HG03378 (cell line): ENCODE data around the gene BRD4.
"Not testable (repeated sequence)": the region's sequence is repeated elsewhere in the genome, so short reads cannot be mapped to it uniquely, and the experiment has no call there.

Source experiments
- ATAC-seq: cut with Tn5 transposase; IDR thresholded peaks from one replicate; pipeline ENCODE4 v1.9.1; 2021; ENCODE audit warnings: mild to moderate bottlenecking, moderate library complexity; ENCODE audit not compliant: unreplicated experiment

Gene BRD4

GRCh38 chr19:15363048-15363447 lies 30.7 kb upstream of the BRD4 start:
- ATAC-seq = not testable (repeated sequence)

DNA sequence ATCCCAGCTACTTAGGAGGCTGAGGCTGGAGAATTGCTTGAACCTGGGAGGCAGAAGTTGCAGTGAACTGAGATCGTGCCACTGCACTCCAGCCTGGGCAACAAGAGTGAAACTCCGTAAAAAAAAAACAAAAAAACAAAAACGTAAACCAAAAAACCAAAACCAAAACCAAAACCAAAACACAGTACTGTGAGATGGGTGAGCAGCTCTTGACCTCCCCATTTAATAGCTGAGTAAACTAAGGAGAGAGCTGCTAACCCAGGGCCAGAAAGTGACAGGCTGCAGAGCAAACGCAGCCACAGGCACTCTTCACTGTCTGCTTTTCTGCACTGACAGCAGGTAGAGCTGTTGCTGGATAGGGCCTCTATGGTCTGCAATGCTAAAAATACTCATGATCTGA lies 27.7 kb upstream of the BRD4 start:
- not testable (repeated sequence) for ATAC-seq

DNA sequence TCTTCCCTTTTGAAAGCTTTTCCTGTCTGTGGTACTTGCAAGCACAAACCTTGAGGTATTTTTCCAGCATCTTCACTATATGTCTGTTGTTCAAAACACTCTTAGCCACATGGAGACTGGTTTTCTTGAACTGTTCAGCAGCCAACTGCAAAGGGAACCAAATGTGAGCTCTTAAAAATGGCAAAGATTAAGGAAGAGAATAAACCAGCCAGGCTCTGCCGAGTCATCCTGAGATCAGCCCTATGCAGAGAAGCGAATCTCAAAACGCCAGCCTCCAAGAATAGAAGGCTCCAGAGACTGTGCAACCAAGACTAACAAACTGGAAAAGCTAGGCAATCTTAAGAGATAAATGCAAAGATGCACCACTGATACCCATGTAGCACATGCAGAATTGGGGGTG lies 26.6 kb upstream of the BRD4 start:
- ATAC-seq = no peak

DNA sequence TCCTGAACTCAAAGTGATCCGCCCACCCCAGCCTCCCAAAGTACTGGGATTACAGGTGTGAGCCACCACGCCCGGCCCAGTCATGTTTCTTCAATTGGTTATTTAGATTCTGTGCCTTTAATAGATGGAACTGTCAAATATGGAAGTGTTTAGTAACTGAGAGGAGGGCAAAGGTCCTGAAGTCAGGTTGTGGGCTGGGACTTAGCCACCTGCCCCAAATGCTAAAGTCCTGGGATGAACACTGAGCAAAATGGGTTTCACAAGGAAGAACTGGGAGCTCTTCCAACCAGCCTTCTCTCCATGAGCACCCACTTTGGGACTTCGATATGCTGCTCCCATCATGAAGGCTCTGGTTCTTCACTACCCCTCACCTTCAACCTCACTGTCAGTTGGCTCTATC lies 25.6 kb upstream of the BRD4 start:
- ATAC-seq = no peak

DNA sequence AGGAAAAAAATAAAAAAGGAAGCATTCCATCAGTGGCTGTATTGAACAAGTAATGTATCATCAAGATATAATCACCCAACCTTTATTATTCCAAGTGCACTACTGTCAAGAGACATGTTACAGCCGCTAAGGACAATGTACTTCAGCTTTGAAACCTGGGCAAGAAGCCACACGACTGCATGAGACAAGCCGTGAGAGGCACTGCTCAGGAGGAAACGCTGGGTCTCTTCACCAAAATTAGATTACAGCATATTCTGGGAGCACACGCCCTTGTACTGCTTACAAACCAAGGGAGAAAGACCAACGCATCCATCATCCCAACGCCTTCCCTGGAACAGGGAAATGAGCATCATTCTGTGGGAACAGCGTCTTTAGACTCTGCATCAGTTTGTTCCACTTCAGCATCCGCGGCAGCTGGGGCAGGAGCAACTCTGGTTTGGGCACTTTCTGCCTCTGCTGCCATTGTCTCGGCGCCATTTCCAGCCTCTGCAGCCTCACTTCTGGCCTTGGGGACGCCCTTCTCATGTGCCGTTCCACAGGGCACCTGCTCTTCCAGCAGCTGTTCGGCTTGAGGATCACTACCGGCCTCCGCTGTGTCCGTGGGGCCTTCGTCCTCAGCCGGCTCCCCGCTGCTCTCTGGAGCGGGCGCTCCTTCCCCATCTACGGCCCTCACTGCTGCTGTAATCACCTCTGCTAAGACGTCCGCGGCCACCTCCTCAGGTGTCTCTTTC lies 22.4 kb upstream of the BRD4 start:
- ATAC-seq = no peak

DNA sequence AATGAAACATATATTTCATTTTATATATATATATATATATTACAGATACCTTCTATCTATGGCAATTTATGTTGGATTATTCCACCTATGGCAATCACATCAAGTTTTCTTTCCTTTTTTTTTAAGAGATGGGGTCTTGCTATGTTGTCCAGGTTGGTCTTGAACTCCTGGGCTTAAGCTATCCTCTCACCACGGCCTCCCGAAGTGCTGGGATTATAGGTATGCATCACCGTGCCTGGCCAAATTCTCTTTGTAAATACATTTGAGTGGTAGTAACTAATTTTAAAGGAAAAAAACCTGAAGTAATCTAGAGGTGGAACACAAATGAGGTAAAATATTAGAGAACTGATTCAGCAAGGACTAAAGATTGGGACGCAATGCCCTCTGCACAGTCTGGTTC lies 21.6 kb upstream of the BRD4 start:
- ATAC-seq = no peak

- not testable (repeated sequence) for ATAC-seq
Measured at GRCh38 chr19:15352535-15352934, 20.2 kb upstream of the BRD4 start.

DNA sequence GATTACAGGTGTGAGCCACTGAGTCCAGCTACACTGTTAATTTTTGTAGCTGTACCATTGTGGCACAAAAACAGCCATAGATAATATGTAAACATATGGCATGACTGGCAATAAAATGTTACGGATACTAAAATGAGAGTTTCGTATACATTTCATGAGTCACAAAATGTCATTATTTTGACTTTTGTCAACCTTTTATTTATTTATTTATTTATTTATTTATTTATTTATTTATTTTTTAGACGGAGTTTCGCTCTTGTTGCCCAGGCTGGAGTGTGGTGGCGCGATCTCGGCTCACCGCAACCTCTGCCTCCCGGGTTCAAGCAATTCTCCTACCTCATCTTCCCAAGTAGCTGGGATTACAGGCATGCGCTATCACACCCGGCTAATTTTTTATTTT lies 9.0 kb upstream of the BRD4 start:
- not testable (repeated sequence) for ATAC-seq

DNA sequence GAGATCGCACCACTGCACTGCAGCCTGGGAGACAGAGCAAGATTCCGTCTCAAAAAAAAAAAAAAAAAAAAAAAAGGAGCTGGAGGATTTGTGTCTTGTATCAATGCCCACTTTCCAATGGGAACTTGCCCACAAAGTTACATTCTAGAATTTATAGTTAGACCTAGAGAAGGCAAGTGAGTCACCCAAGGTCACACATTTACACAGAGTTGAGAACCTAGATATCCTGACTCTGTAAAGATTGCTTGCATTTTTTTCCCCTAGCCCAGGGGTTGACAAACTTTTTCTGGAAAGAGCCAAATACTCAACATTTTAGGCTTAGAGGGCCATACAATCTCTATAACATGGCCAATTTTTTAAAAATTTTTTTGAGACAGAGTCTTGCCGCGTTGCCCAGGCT lies 7.7 kb upstream of the BRD4 start:
- ATAC-seq = no peak

DNA sequence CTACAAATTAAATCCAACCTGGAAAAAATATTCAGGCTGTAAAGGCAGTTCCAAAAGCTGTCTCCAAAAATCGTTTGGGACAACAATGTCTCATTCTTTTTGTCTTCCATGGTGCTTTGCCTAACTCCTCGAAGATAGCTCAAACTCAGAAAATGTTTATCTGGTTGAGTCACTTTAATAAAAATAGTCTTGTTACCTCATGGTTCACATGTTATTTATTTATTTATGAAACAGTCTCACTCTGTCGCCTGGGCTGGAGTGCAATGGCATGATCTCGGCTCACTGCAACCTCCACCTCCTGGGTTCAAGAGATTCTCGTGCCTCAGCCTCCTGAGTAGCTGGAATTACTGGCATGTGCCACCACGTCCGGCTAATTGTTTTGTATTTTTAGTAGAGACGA lies 4.9 kb upstream of the BRD4 start:
- ATAC-seq = no peak

GRCh38 chr19:15335992-15336391 lies 3.7 kb upstream of the BRD4 start:
- not testable (repeated sequence) for ATAC-seq

DNA sequence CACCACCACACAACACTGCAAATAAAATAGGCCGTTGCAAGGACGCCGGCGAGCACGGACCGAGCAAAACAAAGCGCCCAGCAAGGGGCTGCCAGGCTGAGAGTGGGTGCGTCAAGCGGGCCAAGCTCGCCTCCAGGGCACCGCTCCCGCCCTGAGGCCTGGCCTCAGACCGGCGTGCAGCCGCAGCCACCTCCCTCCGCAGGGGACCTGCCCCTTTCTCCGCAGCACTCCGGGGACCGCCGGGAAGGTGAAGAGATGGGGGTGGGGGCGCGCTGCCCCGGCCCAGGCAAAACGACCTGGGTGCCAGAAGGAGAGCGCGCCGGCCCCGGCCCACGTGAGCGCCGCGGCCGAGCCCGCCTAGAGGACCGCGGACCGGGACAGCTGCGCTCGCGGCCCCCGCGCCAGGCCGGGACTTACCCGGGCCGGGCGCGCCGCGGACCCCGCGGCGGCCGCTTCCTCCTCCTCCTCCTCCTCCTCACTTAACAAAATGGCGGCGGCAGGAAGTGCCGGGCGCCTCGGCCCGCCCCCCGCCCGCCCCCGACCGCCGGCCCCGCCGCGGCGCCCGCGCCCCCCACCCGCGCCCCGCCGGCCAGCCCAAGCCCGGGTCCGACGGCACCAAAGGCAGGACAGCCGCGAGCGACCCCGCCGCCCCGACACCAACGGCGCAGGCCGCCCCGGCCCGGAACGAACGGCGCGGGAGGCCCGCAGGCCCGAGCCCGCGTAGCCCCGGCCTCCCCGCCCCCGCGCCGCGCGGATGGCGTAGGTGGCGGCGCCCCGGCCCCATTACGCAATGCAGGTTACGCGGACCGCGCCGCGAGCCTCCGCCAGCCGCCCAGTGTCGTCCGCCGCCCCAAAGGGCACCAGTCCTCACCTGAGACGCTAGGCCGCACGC lies 674 bp downstream of the BRD4 start:
- no peak for ATAC-seq

GRCh38 chr19:15330801-15331418 lies 1.4 kb downstream of the BRD4 start:
- ATAC-seq = no peak

DNA sequence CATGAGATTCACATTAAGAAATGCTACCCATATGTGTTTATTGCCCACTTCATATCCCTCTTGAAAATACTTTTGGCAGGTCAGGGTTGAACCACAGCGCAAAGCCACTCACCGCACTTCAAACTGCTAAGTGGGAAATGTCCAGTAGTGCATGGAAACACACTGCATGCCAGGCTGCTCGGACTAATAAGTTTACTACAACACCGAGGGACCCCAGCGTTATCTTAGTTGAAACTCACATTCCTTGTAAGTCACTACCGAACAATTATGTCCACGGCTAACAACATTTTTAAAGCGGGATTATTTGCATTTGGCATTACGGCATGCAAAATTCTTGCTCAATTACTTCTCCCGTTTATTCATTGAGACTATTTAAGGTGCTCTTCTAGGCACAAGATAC lies 4.0 kb downstream of the BRD4 start:
- ATAC-seq = no peak

DNA sequence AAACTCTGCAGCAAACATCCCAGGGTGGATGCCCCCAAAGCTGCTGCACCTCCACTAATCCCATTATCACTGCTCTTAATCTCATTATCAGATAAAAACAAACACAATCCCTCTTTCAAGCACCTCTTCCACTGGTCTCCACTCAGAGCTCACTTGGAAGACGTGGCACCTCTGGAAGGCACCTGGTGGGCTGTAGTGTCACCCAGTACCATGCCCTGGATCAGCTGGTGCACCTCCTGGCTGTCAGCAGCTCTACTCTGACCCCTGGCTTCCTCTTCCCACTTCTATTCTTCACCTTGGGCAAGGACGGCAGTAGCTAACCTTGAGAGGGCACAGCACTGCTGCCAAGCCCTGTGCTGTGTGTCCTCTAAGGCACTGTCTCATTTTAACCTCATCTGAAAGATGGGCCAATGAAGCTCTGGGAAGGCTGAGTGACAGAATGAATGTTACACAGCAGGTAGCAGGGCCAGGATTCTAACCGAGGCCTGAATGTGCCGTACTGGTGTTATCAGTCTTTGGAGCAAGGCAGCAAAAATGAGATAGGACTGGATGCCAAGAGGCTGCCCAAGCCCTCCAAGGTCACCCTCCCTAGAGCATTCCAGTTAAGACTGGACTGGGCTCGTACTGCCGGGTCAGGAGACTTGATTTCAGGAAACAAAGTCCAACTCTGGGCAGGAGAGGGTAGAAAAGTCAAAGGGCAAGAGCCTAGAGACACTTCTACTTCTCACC lies 7.4 kb downstream of the BRD4 start:
- no peak for ATAC-seq

GRCh38 chr19:15323496-15324235 lies 8.7 kb downstream of the BRD4 start:
- ATAC-seq = no peak

DNA sequence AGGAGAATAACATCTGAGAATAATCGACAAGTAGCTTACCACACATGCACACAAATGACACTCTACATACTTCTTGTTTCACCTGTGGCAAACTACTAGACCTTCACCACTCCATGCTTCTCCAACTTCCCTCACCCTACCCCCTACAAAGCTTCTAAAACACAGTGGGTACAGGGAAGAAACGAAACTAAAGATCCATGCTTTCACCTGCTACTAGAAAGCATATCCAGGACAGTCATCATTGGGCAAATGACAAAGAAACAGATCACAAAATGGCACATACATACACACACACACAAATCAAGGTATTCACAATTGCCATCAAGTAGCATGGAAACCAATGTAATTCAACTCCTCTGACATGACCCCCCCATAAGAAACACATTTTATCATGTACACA lies 10.6 kb downstream of the BRD4 start:
- ATAC-seq = no peak

GRCh38 chr19:15320116-15320515 lies 12.2 kb downstream of the BRD4 start:
- no peak for ATAC-seq

- no peak for ATAC-seq
Measured at GRCh38 chr19:15318241-15318691, 14.1 kb downstream of the BRD4 start.

DNA sequence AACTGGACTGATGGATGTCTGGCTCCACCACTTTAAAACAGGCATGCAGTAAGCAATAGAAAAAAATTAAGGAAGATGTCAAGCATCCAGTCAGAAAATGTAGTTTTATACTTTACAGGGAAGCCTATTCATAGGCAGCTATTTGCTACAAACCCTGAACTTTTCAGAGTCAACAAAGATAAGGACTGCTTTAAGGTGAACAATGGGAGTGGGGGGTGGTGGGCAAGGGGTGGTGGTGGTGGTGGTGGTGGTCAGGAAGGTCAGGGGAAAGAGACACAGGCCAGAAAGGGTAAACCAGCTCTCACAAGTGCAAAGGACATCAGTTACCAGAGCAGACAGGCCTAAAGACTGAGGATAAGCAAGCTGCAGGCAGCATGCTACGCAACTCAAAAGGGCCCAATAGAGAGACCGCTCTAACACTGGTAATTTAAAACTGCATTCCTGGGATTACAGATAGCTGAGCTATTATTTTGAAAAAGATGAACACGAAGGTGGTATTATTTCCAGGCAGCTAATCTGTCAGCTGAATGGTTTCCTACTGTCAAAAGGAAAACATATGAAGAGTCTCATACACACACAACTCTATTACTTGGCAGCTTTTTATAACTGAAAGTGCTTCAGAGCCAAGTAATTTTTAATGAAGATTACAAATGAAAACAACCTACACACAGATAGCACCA lies 14.8 kb downstream of the BRD4 start:
- no peak for ATAC-seq
